Measurements from ENCODE around the gene KLHDC7B.
A peak's percentile ranks its signal among the peaks of the same experiment; 100 is the strongest.

Gene KLHDC7B

GRCh38 chr22:50545522-50546325 lies at the start of gene KLHDC7B:
KLHDC7B (plus strand) TSS chr22:50545899; CDS start chr22:50546244, 345 bp downstream.
- DNase-seq (ENCODE audit: low read depth, low spot score) = no peak

GRCh38 chr22:50497093-50497492 lies 48.6 kb upstream of the KLHDC7B start:
- no peak for DNase-seq (ENCODE audit: low read depth, low spot score)

DNA sequence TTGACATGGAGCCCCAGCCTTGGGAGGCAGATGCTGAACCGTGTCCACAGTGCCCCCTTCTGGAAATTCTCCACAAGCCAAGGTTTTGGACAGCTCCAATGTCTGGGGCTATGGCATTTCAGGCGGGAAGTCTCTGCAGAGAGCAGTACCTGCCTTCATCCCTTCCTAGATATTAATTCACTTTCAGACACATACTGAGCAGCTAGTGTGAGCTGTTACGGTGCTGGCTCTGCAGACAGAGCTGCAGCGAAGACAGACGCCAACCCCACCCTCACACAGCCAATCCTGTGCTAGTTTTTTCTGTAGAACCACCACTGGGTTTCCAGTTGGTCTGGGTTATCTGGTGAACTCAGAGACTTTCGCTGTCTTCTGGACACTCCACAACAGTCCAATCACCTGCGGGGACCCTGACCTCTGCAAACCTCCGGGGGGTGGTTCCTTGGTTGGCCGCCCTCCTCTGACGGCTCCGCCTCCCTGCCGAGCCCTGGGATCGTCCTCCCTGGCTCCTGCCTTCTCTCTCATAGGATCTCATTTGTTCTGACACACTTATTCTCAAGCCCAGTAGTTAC lies 47.3 kb upstream of the KLHDC7B start:
- peak; percentile 89 for DNase-seq (ENCODE audit: low read depth, low spot score)

GRCh38 chr22:50500452-50500851 lies 45.2 kb upstream of the KLHDC7B start:
- no peak for DNase-seq (ENCODE audit: low read depth, low spot score)

DNA sequence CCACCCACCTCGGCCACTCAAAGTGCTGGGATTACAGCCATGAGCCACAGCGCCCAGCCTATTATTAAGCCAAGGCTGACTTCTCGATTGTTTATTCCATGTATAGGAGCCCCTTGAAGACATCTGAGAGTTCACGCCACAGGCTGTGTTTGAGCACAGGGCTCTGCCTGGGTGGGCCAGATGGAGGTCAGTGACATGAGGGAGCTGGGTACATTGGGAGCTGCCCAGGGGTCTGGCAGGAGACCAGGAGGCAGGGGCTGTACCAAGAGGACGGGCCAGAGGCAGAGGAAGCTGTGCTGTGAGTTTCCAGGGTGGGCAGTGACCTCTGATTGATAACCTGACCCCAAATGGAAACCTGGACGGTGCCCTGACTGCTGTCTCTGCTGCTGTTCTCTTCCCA lies 43.6 kb upstream of the KLHDC7B start:
- no peak for DNase-seq (ENCODE audit: low read depth, low spot score)

- no peak for DNase-seq (ENCODE audit: low read depth, low spot score)
These were observed 42.8 kb upstream of the KLHDC7B start for GRCh38 chr22:50502628-50503474.

DNA sequence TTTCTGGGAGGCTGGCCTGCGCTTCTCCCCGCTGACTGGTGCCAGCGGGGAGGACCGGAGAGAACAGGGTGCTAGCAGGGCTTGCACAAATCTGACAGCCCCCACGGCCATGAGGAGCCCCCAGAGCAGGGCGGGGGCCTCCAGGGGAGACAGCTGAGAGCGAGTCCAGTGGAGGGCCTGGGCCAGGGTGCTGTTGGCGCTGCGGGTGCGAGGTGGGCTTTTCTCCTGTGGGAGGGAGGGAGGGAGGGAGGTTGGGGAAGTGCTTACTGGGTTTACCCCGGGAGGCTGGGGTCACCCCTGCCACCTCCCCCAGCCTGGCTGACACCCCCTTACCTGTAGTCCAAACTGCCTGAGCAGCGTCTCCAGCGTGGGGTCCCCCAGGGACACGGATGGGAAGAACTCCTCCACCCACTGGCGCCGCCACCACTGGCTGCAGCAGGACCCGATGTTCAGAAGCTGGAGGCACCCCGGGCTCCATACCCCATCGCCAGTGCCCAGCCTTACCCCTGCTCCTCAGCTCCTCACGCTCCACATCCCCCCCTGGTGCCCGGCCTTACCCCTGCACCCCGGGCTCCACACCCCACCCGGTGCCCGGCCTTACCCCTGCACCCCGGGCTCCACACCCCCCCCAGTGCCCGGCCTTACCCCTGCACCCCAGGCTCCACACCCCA lies 42.1 kb upstream of the KLHDC7B start:
- no peak for DNase-seq (ENCODE audit: low read depth, low spot score)

DNA sequence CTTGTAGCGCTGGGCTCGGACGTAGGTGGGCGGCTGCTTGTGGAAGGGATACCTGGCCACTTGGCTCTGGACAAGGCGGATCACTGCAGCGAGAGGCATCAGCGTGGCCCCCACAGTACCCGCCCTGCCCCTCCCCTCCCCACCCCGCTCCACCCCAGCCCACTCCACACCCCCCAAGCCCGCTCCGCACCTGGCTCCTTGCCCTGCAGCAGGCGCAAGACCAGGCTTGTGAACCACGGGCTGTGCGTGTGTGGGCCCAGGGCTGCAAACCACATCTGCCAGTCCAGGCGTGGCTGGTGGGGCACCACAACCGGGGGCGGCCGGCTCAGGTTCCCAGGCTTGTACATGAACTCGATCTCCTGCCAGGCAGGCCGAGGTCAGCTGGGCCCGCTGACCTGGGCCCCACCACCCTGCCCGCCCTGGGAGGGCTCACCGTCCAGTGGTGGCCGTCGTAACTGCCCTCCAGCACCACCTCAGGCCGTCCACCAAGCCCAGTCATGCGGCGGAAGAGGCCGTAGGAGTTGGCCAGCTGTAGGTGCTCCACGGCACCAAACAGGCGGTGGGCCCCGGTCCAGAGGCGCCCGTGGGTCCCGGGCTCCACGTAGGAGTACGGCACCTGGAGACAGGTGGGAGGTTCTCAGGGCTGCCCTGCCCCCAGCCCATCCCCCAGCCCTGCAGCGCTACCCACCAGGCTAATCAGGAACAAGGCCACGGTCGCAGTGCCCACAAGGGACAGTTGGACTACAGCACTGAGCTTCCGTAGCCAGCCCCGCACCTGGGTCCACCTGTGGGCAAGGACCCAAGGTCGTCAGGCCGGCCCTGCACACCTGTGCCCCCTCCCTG lies 41.1 kb upstream of the KLHDC7B start:
- no peak for DNase-seq (ENCODE audit: low read depth, low spot score)

GRCh38 chr22:50505276-50505775 lies 40.4 kb upstream of the KLHDC7B start:
- no peak for DNase-seq (ENCODE audit: low read depth, low spot score)

DNA sequence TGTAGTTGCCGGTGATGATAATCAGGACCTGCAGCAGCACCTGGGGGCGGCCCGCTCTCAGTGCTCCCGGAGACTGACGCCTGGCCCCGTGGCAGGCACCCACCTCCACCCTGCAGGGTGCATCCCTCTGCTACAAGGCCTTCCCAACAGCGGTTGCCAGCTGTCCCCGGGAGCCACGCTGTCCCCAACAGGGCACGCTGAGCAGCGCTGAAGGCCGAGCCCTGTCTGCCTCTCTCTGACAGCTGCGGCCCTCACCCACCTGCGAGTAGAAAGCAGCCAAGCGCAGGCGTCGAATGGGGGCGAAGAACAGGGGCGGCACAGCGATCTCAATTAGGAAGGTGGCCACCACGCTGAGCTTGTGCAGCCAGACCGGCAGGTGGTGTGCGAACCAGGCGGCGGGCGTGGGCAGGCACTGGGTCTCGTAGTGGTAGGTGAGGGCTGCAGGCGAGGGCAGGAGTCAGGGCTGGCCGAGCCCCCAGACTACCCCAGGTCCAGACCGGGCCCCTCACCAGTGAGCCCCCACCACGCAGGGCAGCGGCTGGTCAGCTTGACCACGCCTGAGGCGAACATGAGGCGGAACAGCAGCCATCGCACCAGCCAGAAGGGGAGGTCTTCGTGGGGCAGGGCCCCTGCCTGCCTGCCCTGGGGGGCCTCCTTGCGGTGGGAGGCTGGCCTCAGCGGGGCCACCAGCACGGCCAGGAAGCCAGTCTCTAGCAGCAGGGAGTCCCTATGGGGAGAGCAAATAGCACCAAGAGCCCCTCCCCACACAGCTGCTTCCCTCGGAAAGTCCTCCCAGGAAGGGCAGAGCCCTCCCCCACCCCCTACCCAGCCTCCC lies 39.7 kb upstream of the KLHDC7B start:
- DNase-seq (ENCODE audit: low read depth, low spot score) = peak; percentile 63

DNA sequence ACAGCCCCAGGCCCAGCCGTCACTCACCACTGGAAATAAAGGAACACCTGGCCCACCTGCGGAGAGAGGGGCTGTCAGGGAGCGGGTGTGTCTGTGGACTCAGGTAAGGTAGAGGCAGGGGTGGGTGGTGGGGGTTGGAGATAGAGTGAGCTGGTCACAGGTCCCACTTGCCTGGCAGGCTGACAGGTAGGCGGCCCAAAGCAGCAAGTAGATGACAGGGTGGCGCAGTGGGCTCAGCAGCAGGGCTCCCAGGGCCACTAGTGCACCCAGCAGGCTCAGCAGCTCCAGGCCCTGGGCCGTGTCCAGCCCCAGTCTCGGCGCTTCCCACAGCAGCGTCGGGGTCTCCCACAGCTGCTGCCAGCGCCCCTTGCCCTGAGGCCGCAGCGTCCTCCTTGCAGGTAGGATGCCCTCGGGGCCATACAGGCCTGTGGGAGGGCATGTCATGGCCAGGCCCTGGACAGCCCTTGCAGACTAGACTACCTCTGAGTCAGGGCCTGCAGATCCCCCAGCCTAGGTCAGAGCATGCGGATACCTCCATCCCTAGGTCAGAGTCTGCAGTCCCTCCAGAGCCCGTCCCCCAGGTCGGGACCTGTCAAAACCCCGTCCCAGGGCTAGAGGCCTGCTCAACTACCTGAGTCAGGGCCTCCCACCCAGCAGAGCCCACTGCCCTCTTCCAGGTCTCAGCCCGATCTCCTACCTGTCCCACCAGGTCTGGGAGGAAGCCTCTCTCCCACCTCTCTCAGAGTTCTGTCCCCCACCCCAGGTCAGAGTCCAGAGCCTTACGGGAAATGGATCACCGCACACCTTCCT lies 38.9 kb upstream of the KLHDC7B start:
- peak; percentile 68 for DNase-seq (ENCODE audit: low read depth, low spot score)

- DNase-seq (ENCODE audit: low read depth, low spot score) = peak; percentile 56
These were observed 38.2 kb upstream of the KLHDC7B start, which contains the start of gene LMF2 for GRCh38 chr22:50507421-50507990. LMF2 (minus strand) TSS chr22:50507702; CDS start chr22:50507675, 27 bp downstream.

GRCh38 chr22:50507991-50508884 lies 37.5 kb upstream of the KLHDC7B start, which contains the start of gene NCAPH2:
NCAPH2 (plus strand) TSS chr22:50508224; CDS start chr22:50508338, 114 bp downstream.
- peak; percentile 96 for DNase-seq (ENCODE audit: low read depth, low spot score)

- DNase-seq (ENCODE audit: low read depth, low spot score) = no peak
These were observed 36.8 kb upstream of the KLHDC7B start for GRCh38 chr22:50508897-50509296.

- DNase-seq (ENCODE audit: low read depth, low spot score) = no peak
These were observed 32.5 kb upstream of the KLHDC7B start for GRCh38 chr22:50513175-50513574.

GRCh38 chr22:50516068-50516467 lies 29.6 kb upstream of the KLHDC7B start:
- peak; percentile 88 for DNase-seq (ENCODE audit: low read depth, low spot score)

GRCh38 chr22:50516891-50517290 lies 28.8 kb upstream of the KLHDC7B start:
- no peak for DNase-seq (ENCODE audit: low read depth, low spot score)
